Mammary epithelial cell (primary cell): ENCODE results near the gene SLC25A30.
"Not testable (repeated sequence)": the region's sequence is repeated elsewhere in the genome, so short reads cannot be mapped to it uniquely, and the experiment has no call there.

ENCODE experiments used
- EZH2 ChIP-seq: IDR thresholded peaks from 2 replicates; pipeline ENCODE4 v1.6.1; 2012; ENCODE audit warnings: low read length, inconsistent platforms, borderline replicate concordance
- TF ChIP-seq, protein P1 (sequence below), 2 donors: IDR thresholded peaks in 1 of 2; conservative IDR thresholded peaks in 1 of 2; 2 replicates each; pipeline ENCODE4 v1.5.1; 2011 to 2012; ENCODE audit warnings: inconsistent platforms in 2 of 2, low read length in 2 of 2, mild to moderate bottlenecking in 2 of 2, control low read depth in 1 of 2, low read depth in 1 of 2; ENCODE audit not compliant: insufficient read depth in 1 of 2; ENCODE audit errors: extremely low read depth in 1 of 2

DNA sequence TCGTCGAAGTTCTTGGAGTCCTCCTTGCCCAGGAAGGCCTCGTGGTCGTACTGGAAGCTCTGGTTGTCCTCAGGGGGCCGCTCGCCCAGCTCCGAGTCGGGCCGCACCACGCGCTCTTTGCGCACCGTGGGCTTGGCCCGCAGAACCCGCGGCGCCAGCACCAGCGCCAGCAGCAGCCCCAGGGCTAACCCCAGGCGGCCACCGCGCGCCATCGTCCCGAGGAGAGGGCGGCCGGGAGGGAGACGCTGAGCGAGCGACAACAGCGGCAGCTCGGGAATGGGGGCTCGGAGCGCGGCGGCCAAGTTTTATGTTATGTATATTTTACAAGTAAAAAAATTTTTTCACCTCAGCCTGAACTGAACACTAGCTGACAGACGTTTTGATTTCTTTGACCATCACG lies 27.0 kb downstream of the SLC25A30 start:
- TF ChIP-seq, protein P1, sequence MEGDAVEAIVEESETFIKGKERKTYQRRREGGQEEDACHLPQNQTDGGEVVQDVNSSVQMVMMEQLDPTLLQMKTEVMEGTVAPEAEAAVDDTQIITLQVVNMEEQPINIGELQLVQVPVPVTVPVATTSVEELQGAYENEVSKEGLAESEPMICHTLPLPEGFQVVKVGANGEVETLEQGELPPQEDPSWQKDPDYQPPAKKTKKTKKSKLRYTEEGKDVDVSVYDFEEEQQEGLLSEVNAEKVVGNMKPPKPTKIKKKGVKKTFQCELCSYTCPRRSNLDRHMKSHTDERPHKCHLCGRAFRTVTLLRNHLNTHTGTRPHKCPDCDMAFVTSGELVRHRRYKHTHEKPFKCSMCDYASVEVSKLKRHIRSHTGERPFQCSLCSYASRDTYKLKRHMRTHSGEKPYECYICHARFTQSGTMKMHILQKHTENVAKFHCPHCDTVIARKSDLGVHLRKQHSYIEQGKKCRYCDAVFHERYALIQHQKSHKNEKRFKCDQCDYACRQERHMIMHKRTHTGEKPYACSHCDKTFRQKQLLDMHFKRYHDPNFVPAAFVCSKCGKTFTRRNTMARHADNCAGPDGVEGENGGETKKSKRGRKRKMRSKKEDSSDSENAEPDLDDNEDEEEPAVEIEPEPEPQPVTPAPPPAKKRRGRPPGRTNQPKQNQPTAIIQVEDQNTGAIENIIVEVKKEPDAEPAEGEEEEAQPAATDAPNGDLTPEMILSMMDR (conservative IDR thresholded peaks at IDR 0.05 in 1 of 2, IDR thresholded peaks at IDR 0.05 in 1 of 2; ENCODE audit: extremely low read depth in 1 of 2, insufficient read depth in 1 of 2, low read depth in 1 of 2, low read length in 2 of 2) = not testable (repeated sequence)
- not testable (repeated sequence) for TF ChIP-seq EZH2
